H1 (cell line): Measurements from ENCODE around the gene TMX2. TPM values are rescaled to one million over a fixed set of nuclear protein-coding genes. Genes with fewer than 3 reads are reported as not detected.
A peak's percentile ranks its signal among the peaks of the same experiment; 100 is the strongest.

Experiments
- CTCF ChIA-PET: fragments of 300-600 bp; sonication (Branson Sonifier 250); formaldehyde crosslinking; loops from one replicate; lab custom pipeline; 2021; ENCODE audit not compliant: partially characterized antibody; lab: Charles Lee
- POLR2A ChIA-PET: fragments of 300-600 bp; sonication (Branson Sonifier 250); formaldehyde crosslinking; loops from one replicate; lab custom pipeline; 2021; ENCODE audit warnings: inconsistent platforms; ENCODE audit not compliant: partially characterized antibody; lab: Charles Lee
- DNase-seq, 2 experiments: peaks; one replicate each; pipeline versions ENCODE4 v3.0.0 to v3.0.0-alpha.2; 2010 to 2022; ENCODE audit warnings: low spot score in 2 of 2, low read depth in 1 of 2, mixed read lengths in 1 of 2
- FAIRE-seq: peaks from 2 replicates; lab custom pipeline; 2011; peaks lifted over from hg19 to GRCh38; lab: Jason Lieb, UNC
- H2AFZ ChIP-seq: 2 replicates; pipeline ENCODE4 v1.8.1; 2012; ENCODE audit warnings: low read length, inconsistent platforms
- H2AK5ac ChIP-seq: 2 replicates; pipeline ENCODE4 v1.6.1; 2013; ENCODE audit warnings: low read depth, low read length
- H2BK120ac ChIP-seq: replicated peaks from 2 replicates; pipeline ENCODE3; 2013; ENCODE audit warnings: low read depth, low read length, inconsistent platforms
- H2BK12ac ChIP-seq: 2 replicates; pipeline ENCODE4 v1.6.1; 2013; ENCODE audit warnings: low read depth, low read length
- H2BK15ac ChIP-seq: 2 replicates; pipeline ENCODE4 v1.6.1; 2013; ENCODE audit warnings: low read length
- H2BK20ac ChIP-seq: 2 replicates; pipeline ENCODE4 v1.6.1; 2013; ENCODE audit warnings: low read length
- H2BK5ac ChIP-seq: 2 replicates; pipeline ENCODE4 v1.6.1; 2013; ENCODE audit warnings: low read depth, low read length
- H3K14ac ChIP-seq: 2 replicates; pipeline ENCODE4 v1.6.1; 2013; ENCODE audit warnings: inconsistent platforms; ENCODE audit not compliant: insufficient read length
- H3K18ac ChIP-seq: 2 replicates; pipeline ENCODE4 v1.6.1; 2013; ENCODE audit warnings: low read length; ENCODE audit errors: extremely low read depth
- H3K23ac ChIP-seq: 2 replicates; pipeline ENCODE4 v1.6.1; 2013; ENCODE audit warnings: inconsistent platforms; ENCODE audit not compliant: insufficient read length
- H3K23me2 ChIP-seq: 2 replicates; pipeline ENCODE4 v1.6.1; 2013; ENCODE audit warnings: low read depth, low read length
- H3K27ac ChIP-seq: 2 replicates; pipeline ENCODE4 v1.6.1; 2011; ENCODE audit warnings: low read depth, low read length, inconsistent platforms
- H3K27me3 ChIP-seq, 4 experiments: replicated peaks in 1 of 4; 1 replicate in 1 of 4; 2 replicates in 3 of 4; pipeline versions ENCODE4 v1.6.1 to v1.8.1; 2011 to 2013; ENCODE audit warnings: low read length in 3 of 4, mild to moderate bottlenecking in 3 of 4, inconsistent platforms in 2 of 4, mixed read lengths in 2 of 4, moderate library complexity in 1 of 4; ENCODE audit not compliant: control insufficient read depth in 3 of 4, insufficient read depth in 3 of 4; ENCODE audit errors: extremely low read depth in 1 of 4
- H3K36me3 ChIP-seq, 4 experiments: 2 replicates each; pipeline versions ENCODE4 v1.6.1 to v1.8.1; 2011 to 2013; ENCODE audit warnings: mild to moderate bottlenecking in 4 of 4, low read length in 3 of 4, moderate library complexity in 2 of 4, control low read depth in 1 of 4, inconsistent platforms in 1 of 4; ENCODE audit not compliant: insufficient read depth in 4 of 4, control insufficient read depth in 2 of 4
- H3K4ac ChIP-seq: replicated peaks from 2 replicates; pipeline ENCODE3; 2013; ENCODE audit warnings: low read length, low read depth, mixed read lengths, inconsistent platforms; ENCODE audit not compliant: insufficient read length
- H3K4me1 ChIP-seq, 4 experiments: replicated peaks in 1 of 4; 1 replicate in 1 of 4; 2 replicates in 3 of 4; pipeline versions ENCODE4 v1.6.1 to v1.8.1; 2011 to 2013; ENCODE audit warnings: low read length in 3 of 4, inconsistent platforms in 2 of 4, mixed read lengths in 1 of 4; ENCODE audit not compliant: insufficient read depth in 4 of 4, control insufficient read depth in 3 of 4
- H3K4me2 ChIP-seq, 2 experiments: 2 replicates each; pipeline versions ENCODE4 v1.6.1 to v1.8.1; 2011 to 2013; ENCODE audit warnings: low read depth in 2 of 2, low read length in 2 of 2, control low read depth in 1 of 2, inconsistent platforms in 1 of 2, mild to moderate bottlenecking in 1 of 2; ENCODE audit not compliant: insufficient read depth in 1 of 2
- H3K4me3 ChIP-seq, 4 experiments: fragments of 200-600, 300-600 bp in 1 of 4; sonication (generic), shearing (Covaris generic), sonication (Bioruptor Twin) in 1 of 4; 2 replicates each; pipeline versions ENCODE4 v1.5.1 to v1.8.1; 2011 to 2016; ENCODE audit warnings: low read length in 4 of 4, low read depth in 3 of 4, control low read depth in 2 of 4, inconsistent platforms in 2 of 4, mild to moderate bottlenecking in 2 of 4, mixed read lengths in 1 of 4, moderate library complexity in 1 of 4; ENCODE audit not compliant: insufficient read depth in 2 of 4; ENCODE audit errors: extremely low read depth in 1 of 4
- H3K56ac ChIP-seq: replicated peaks from 2 replicates; pipeline ENCODE3; 2013; ENCODE audit warnings: low read depth, mild to moderate bottlenecking, mixed read lengths, low read length, inconsistent platforms; ENCODE audit not compliant: insufficient read length
- H3K79me1 ChIP-seq: 2 replicates; pipeline ENCODE4 v1.6.1; 2013; ENCODE audit warnings: low read depth, low read length, control low read depth
- H3K79me2 ChIP-seq, 2 experiments: 2 replicates each; pipeline versions ENCODE4 v1.6.1 to v1.8.1; 2012 to 2013; ENCODE audit warnings: low read length in 2 of 2, mild to moderate bottlenecking in 2 of 2, inconsistent platforms in 1 of 2; ENCODE audit not compliant: insufficient read depth in 2 of 2, control insufficient read depth in 1 of 2
- H3K9ac ChIP-seq, 4 experiments: replicated peaks in 1 of 4; 1 replicate in 1 of 4; 2 replicates in 3 of 4; pipeline versions ENCODE4 v1.6.1 to v1.8.1; 2011 to 2013; ENCODE audit warnings: low read depth in 3 of 4, low read length in 3 of 4, control low read depth in 2 of 4, mild to moderate bottlenecking in 2 of 4, moderate library complexity in 2 of 4, inconsistent platforms in 1 of 4; ENCODE audit errors: extremely low read depth in 1 of 4
- H3K9me3 ChIP-seq, 2 experiments: 2 replicates each; pipeline versions ENCODE4 v1.6.1 to v1.8.1; 2012 to 2013; ENCODE audit warnings: mild to moderate bottlenecking in 2 of 2, moderate library complexity in 2 of 2, control low read depth in 1 of 2, inconsistent platforms in 1 of 2, low read depth in 1 of 2, low read length in 1 of 2, mixed read lengths in 1 of 2; ENCODE audit not compliant: insufficient read depth in 2 of 2
- H4K20me1 ChIP-seq, 2 experiments: replicated peaks in 1 of 2; 2 replicates each; pipeline versions ENCODE3 to v1.8.1; 2011 to 2013; ENCODE audit warnings: inconsistent platforms in 2 of 2, low read length in 2 of 2, mild to moderate bottlenecking in 1 of 2; ENCODE audit not compliant: insufficient read depth in 2 of 2, control insufficient read depth in 1 of 2
- H4K5ac ChIP-seq: 2 replicates; pipeline ENCODE4 v1.6.1; 2013; ENCODE audit warnings: low read length, low read depth, mixed read lengths, inconsistent platforms; ENCODE audit not compliant: insufficient read length
- H4K8ac ChIP-seq: 2 replicates; pipeline ENCODE4 v1.8.0; 2013; ENCODE audit warnings: mild to moderate bottlenecking, moderate library complexity, low read length, inconsistent platforms; ENCODE audit not compliant: insufficient read depth; ENCODE audit errors: extremely low read depth
- H4K91ac ChIP-seq: replicated peaks from 2 replicates; pipeline ENCODE3; 2013; ENCODE audit warnings: low read length, mixed read lengths, inconsistent platforms; ENCODE audit not compliant: insufficient read length
- CEBPB ChIP-seq: IDR thresholded peaks from 2 replicates; pipeline ENCODE4 v1.6.1; 2012; ENCODE audit warnings: low read depth, low read length
- GABPA ChIP-seq: IDR thresholded peaks from 2 replicates; pipeline ENCODE4 v1.6.1; 2011; ENCODE audit warnings: mild to moderate bottlenecking, low read length, moderate library complexity, borderline replicate concordance; ENCODE audit not compliant: insufficient read depth
- JUND ChIP-seq: IDR thresholded peaks from 2 replicates; pipeline ENCODE4 v1.6.1; 2011; ENCODE audit warnings: mild to moderate bottlenecking, improper control_type of control experiment, low read length
- KDM4A ChIP-seq: IDR thresholded peaks from one replicate; pipeline ENCODE4 v1.7.1; 2012; ENCODE audit warnings: low read depth, mild to moderate bottlenecking, moderate library complexity, low read length, inconsistent platforms; ENCODE audit not compliant: severe bottlenecking
- MAFK ChIP-seq: IDR thresholded peaks from 2 replicates; pipeline ENCODE4 v1.6.1; 2012; ENCODE audit warnings: low read depth, mild to moderate bottlenecking, improper control_type of control experiment, low read length
- RAD21 ChIP-seq, 2 experiments: IDR thresholded peaks in 1 of 2; conservative IDR thresholded peaks in 1 of 2; 2 replicates each; pipeline ENCODE4 v1.6.1; 2011; ENCODE audit warnings: low read depth in 2 of 2, low read length in 2 of 2, improper control_type of control experiment in 1 of 2, inconsistent platforms in 1 of 2, mild to moderate bottlenecking in 1 of 2, moderate library complexity in 1 of 2
- SAP30 ChIP-seq: fragments of 300-600 bp; sonication (generic); IDR thresholded peaks from 2 replicates; pipeline ENCODE4 v1.7.1; 2012; ENCODE audit warnings: low read length, moderate library complexity, mild to moderate bottlenecking, inconsistent platforms; ENCODE audit not compliant: insufficient read depth, insufficient replicate concordance
- SIX5 ChIP-seq: IDR thresholded peaks from 2 replicates; pipeline ENCODE4 v1.6.1; 2011; ENCODE audit warnings: mild to moderate bottlenecking, low read depth, low read length
- TAF1 ChIP-seq: IDR thresholded peaks from 2 replicates; pipeline ENCODE4 v1.6.1; 2011; ENCODE audit warnings: mild to moderate bottlenecking, low read depth, low read length
- YY1 ChIP-seq: IDR thresholded peaks from 2 replicates; pipeline ENCODE4 v1.6.1; 2011; ENCODE audit warnings: low read depth, mild to moderate bottlenecking, low read length
- WGBS, 2 experiments: shearing (Covaris generic) in 1 of 2; methylation state at CpG; one replicate each; pipeline versions ENCODE4 v1.1.6 to v1.1.7; 2013 to 2015; ENCODE audit warnings: low lambda C conversion rate in 2 of 2, mixed read lengths in 2 of 2, inconsistent platforms in 1 of 2, low coverage in 1 of 2, missing lambda C conversion rate in 1 of 2; ENCODE audit not compliant: insufficient replicate concordance in 2 of 2, insufficient coverage in 1 of 2, insufficient read length in 1 of 2; ENCODE audit errors: extremely low coverage in 1 of 2, missing lambda C conversion rate in 1 of 2; 5-methylcytosine and 5-hydroxymethylcytosine counted together
- polyA plus RNA-seq, 7 experiments: library from polyadenylated mRNA; depleted of rRNA in 3 of 7; stranded (reverse) in 5 of 7; unstranded in 2 of 7; fragments of >200 nt in 5 of 7; fragments of 200-250 nt in 2 of 7; gene quantifications; 1 replicate in 5 of 7; 2 replicates in 1 of 7; 4 replicates in 1 of 7; pipeline versions ENCODE4 v1.2.1 to v1.2.3, GENCODE V29; 2011 to 2013; ENCODE audit warnings: missing spikeins in 2 of 7, mixed read lengths in 2 of 7
- total RNA-seq: library from RNA; stranded (reverse); fragmentation: NEBNext Ultra II Directional; extraction: Animal tissue kit (Norgen Biotek cat#: 25700); gene quantifications from 2 replicates; pipeline ENCODE4 v1.2.1, GENCODE V29; 2021
- TF ChIP-seq, protein P1 (sequence below): IDR thresholded peaks from 2 replicates; pipeline ENCODE4 v1.6.1; 2012; ENCODE audit warnings: low read length, inconsistent platforms

Gene TMX2
- total and polyA plus RNA-seq, 2 of the 8 experiments (the other 6 are each of a cell fraction or from before 2014, with no cell fraction given): 70.4 to 100.0 TPM

GRCh38 chr11:57781529-57781943 lies 69.1 kb downstream of the TMX2 start:
- Histone ChIP-seq H3K56ac (no peak overlapping the region), H3K27ac (peak overlapping the region; percentile 91), H3K36me3 (no peaks in the 10 kb centered on the region), H3K27me3 (no peaks in the 10 kb centered on the region), H4K91ac (peak overlapping the region; percentile 25), H3K18ac (peak overlapping the region; percentile 49; the same call in 1 of the 2 replicates), H3K23ac (no peak overlapping the region), H2BK20ac (no peak overlapping the region), H2BK15ac (no peak overlapping the region), H3K9ac (peak overlapping the region in 3 of 4 experiments; percentile 30 to 69 (median 37); a peak in 5 of 7 replicates), H2AK5ac (no peak overlapping the region; the same call in 1 of the 2 replicates), H2BK12ac (peak overlapping the region; percentile 45; the same call in 1 of the 2 replicates), H2BK120ac (no peak overlapping the region), H2AFZ (no peak overlapping the region), H2BK5ac (peak overlapping the region; percentile 82), H3K14ac (no peak overlapping the region), H3K4ac (no peak overlapping the region), H4K8ac (no peak overlapping the region), H4K20me1 (peaks cover 3% of the 10 kb centered on the region in 2 experiments), H3K79me2 (peaks cover 10 to 92% of the 10 kb centered on the region in 2 experiments; a peak in 3 of 4 replicates), H3K9me3 (no peaks in the 10 kb centered on the region), H4K5ac (peak overlapping the region; percentile 26), H3K4me1 (peaks cover 13 to 31% (median 24%) of the 10 kb centered on the region in 4 experiments), H3K4me2 (peak overlapping the region; percentile 57 to 65), H3K23me2 (no peaks in the 10 kb centered on the region), H3K4me3 (peak overlapping the region in 3 of 4 experiments; percentile 2 to 38 (median 17); a peak in 3 of 8 replicates), H3K79me1 (no peaks in the 10 kb centered on the region; the same call in none of the 2 replicates)
- WGBS, 2 experiments: 13% methylated on average over 3 of the region's 3 CpGs; no CpG with 5 or more reads in 1 of the 2 experiments
- DNase-seq (peak in 1 of 2 experiments; percentile 68), FAIRE-seq (peak; percentile 62)
- ChIA-PET POLR2A (interaction anchor here (0.9 to 14.4 kb wide), 16 partner anchors 10 to 142 kb away, joined by 3 to 329 read pairs (median 6); partner anchors contain the start of genes BTBD18, CTNND1, MED19 and SELENOH), CTCF (interaction anchor here (0.5 to 9.6 kb wide), 6 partner anchors 13 to 1369 kb away, joined by 4 to 86 read pairs (median 6); partner anchors contain the start of gene CTNND1)
- TF ChIP-seq JUND (peak; percentile 65; the same call in 1 of the 2 replicates), TAF1 (peak; percentile 72), SIX5 (no peak), MAFK (no peak), KDM4A (no peak), CEBPB (no peak), GABPA (no peak), RAD21 (IDR thresholded peaks at IDR 0.05 in 1 of 2, conservative IDR thresholded peaks at IDR 0.05 in 1 of 2; ENCODE audit: low read depth in 2 of 2, low read length in 2 of 2) (no peak; a peak in 1 of 4 replicates), YY1 (peak; percentile 77), SAP30 (no peak)
- TF ChIP-seq, protein P1, sequence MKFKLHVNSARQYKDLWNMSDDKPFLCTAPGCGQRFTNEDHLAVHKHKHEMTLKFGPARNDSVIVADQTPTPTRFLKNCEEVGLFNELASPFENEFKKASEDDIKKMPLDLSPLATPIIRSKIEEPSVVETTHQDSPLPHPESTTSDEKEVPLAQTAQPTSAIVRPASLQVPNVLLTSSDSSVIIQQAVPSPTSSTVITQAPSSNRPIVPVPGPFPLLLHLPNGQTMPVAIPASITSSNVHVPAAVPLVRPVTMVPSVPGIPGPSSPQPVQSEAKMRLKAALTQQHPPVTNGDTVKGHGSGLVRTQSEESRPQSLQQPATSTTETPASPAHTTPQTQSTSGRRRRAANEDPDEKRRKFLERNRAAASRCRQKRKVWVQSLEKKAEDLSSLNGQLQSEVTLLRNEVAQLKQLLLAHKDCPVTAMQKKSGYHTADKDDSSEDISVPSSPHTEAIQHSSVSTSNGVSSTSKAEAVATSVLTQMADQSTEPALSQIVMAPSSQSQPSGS: peak; percentile 62
